ENCODE results near the gene ITIH1.

- TF ChIP-seq CTCF (conservative IDR thresholded peaks at IDR 0.05) (no peak), ZFX (IDR thresholded peaks at IDR 0.05) (no peak)
Measured at GRCh38 chr3:52841211-52841980, 64.0 kb downstream of the ITIH1 start.
